Articular chondrocyte of knee joint (primary cell): ENCODE results near the gene STEAP1. TPM values are rescaled to one million over a fixed set of nuclear protein-coding genes. Genes with fewer than 3 reads are reported as not detected.

ENCODE experiments used
- total RNA-seq: library from RNA; depleted of rRNA; stranded (reverse); fragments of >200 nt; gene quantifications from 2 replicates; pipeline ENCODE4 v1.2.3, GENCODE V29; 2012

Gene STEAP1
- 55.5 and 75.5 TPM in 2 replicates for total RNA-seq

DNA sequence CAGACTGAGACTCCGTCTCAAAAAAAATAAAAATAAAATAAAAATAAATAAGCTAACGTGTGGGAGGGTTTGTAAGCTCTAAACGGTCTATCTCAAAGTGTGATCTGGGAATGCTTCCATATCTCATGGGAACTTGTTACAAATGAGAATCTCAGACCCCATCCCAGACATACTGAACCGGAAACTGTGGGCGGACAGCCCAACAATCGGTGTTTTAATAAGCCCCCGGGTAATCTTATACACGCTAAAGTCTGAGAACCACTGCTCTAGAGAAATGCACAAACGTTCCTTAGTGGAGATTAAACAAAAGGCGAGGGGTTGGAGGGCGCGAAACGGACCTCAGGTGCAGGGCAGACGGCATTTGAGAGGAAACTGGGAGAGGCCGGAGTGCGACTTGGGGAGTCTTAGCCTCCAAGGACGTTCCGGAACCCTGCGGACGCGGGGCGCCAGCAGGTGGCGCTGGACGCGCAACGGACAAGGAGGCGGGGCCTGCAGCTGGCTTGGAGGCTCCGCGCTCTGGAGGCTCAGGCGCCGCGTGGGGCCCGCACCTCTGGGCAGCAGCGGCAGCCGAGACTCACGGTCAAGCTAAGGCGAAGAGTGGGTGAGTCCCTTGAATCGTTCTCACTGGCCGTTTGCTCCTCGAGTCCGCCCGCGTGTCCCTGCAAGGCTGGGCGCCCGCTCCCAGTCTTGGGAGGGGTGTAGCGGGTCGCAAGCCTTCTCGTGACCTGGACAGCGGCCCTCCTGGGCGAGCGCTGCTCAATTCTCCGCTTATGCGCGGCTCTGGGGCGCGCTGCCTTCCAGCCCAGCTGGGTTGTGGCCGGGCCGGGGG, at the start of gene STEAP1:
STEAP1 (plus strand) TSS at position 527 of the 829 bp plus-strand sequence. CDS start 5,320 bp downstream, outside the sequence.

DNA sequence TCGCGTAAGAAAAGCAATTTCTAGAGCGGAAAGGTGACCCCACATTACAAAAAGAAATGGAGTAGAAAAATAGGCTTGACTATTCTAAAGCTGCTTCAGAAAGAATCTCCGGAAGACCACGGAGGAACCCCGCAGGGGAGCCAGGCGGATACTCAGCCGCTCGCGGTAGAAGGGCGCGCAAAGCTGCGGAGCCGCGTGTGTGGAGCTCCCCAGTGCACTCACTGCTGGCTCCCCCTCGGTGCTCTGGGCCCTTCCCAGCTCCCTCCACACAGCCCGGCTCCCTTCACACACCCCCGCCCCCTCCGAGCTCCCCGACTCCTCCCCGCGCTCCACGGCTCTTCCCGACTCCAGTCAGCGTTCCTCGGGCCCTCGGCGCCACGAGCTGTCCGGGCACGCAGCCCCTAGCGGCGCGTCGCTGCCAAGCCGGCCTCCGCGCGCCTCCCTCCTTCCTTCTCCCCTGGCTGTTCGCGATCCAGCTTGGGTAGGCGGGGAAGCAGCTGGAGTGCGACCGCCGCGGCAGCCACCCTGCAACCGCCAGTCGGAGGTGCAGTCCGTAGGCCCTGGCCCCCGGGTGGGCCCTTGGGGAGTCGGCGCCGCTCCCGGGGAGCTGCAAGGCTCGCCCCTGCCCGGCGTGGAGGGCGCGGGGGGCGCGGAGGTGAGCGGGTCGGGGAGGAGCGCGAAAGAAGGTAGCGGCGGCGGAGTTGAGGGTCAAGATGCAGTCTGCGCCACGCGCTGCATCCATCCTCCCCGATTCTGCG, 57.3 kb downstream of the STEAP1 start, which contains the start of gene STEAP2:
STEAP2 (plus strand) TSS at position 350 of the 758 bp plus-strand sequence. CDS start 13,343 bp downstream, outside the sequence.

Other genes starting within 250 kb of the STEAP1 start
- gene STEAP2, start 57.3 kb downstream of the STEAP1 start, total RNA-seq: 24.8 and 26.7 TPM in 2 replicates
- gene CFAP69, start 90.7 kb downstream of the STEAP1 start, total RNA-seq: 10.1 and 12.3 TPM in 2 replicates
- gene FAM237B, start 166.8 kb downstream of the STEAP1 start, total RNA-seq: not detected in 2 replicates
- gene GTPBP10, start 192.2 kb downstream of the STEAP1 start, total RNA-seq: 26.3 and 34.8 TPM in 2 replicates
- 49.5 and 50.0 TPM in 2 replicates for gene CLDN12, start 249.0 kb downstream of the STEAP1 start, total RNA-seq